Measurements from ENCODE around the gene ARSA. TPM values are rescaled to one million over a fixed set of nuclear protein-coding genes. Genes with fewer than 3 reads are reported as not detected.
"Not testable (repeated sequence)": the region's sequence is repeated elsewhere in the genome, so short reads cannot be mapped to it uniquely, and the experiment has no call there.

Gene ARSA
- total and polyA plus RNA-seq, 4 experiments from 2014 or later, result 7.8 to 86.8 (median 48.1) TPM

DNA sequence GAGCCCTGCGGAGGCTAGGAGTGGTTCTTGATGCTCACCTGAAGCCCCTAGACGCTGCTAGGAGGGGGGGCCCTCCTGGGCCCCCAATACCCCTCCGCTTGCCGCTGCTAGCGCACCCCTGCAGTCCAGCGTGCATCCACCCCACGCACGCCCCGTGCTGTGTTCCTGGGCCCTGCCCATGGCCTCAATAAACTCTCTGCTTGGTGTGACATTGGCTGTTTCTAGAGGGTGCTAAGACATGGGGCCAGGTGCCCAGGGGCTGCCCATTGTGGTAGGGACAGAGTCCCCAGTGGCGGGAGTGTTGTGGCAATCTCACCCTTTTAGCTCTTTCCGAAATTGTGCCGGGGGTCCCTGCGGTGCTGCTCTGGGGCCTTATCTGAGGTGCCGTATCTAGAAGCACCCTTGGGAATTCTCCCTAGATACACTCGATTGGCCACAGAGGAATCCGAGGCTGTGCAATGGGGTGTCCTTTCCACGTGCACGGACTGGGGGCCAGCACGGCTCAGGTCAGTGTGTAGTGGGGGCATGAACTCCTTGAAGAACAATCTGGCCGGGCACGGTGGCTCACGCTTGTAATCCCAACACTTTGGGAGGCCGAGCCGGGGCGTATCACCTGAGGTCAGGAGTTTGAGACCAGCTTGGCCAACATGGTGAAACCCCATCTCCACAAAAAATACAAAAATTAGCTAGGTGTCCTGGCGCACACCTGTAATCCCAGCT, 16.5 kb downstream of the ARSA start:
- H3K4me1 ChIP-seq (ENCODE audit: insufficient read depth, low read length), result no peaks in the 10 kb centered on the region
- ChIA-PET POLR2A (ENCODE audit: partially characterized antibody) (no interaction called here), CTCF (ENCODE audit: partially characterized antibody) (interaction anchor here (1.2 kb wide), 1 partner anchor 359 kb away, joined by 4 read pairs; no protein-coding TSS in a partner anchor)
- no peaks in the 10 kb centered on the region for H3K27me3 ChIP-seq (ENCODE audit: insufficient read depth, low read length)
- Mint-ChIP-seq H3K36me3 (no peaks in the 10 kb centered on the region), H3K4me3 (no peak overlapping the region), H3K9me3 (no peaks in the 10 kb centered on the region), H3K27ac (no peak overlapping the region), H3K27me3 (peaks cover 13 to 25% of the 10 kb centered on the region in 2 donors), H3K4me1 (peaks cover 0 to 4% (median 3%) of the 10 kb centered on the region in 4 donors)
- H3K9me3 ChIP-seq (ENCODE audit: control insufficient read depth in 1 of 2, low read length in 2 of 2), result no peaks in the 10 kb centered on the region
- H3K27ac ChIP-seq (ENCODE audit: low read depth, low read length), result no peak overlapping the region
- no peak overlapping the region for H3K4me3 ChIP-seq (ENCODE audit: low read length in 2 of 2)
- intact Hi-C loops (cut with micrococcal nuclease), result no loop called here
- DNase-seq, result no peak
- H3K36me3 ChIP-seq (ENCODE audit: insufficient read depth, low read length), result no peaks in the 10 kb centered on the region

DNA sequence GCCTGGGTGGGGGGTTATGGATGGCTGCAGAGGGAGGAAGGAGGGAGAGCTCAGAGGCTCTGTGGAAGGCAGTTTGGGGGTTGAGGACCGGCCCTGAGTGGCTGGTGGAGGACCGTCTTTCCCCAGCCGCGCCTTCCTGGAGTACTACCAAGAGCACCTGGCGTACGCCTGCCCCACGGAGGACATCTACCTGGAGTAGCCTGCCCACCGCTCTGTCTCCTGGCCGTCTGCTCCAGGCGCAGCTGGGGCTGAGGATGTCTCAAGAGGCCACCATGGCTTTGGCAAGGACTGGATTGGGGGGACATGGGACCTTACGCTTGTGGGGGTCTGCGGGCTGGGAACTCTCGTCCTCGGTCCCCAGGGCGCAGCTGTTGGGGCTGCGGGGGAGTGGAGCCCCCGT, 17.4 kb downstream of the ARSA start:
- peaks cover 15 to 30% of the 10 kb centered on the region in 2 donors for H3K27me3 Mint-ChIP-seq
- POLR2A ChIA-PET (ENCODE audit: partially characterized antibody), result no interaction called here
- H3K36me3 ChIP-seq (ENCODE audit: insufficient read depth, low read length), result no peaks in the 10 kb centered on the region
- no peak overlapping the region for H3K4me3 Mint-ChIP-seq
- H3K27ac Mint-ChIP-seq, result no peak overlapping the region
- DNase-seq, result no peak
- H3K9me3 Mint-ChIP-seq, result no peaks in the 10 kb centered on the region
- no peaks in the 10 kb centered on the region for H3K27me3 ChIP-seq (ENCODE audit: insufficient read depth, low read length)
- H3K4me1 Mint-ChIP-seq, result peaks cover 0 to 4% (median 3%) of the 10 kb centered on the region in 4 donors
- H3K9me3 ChIP-seq (ENCODE audit: control insufficient read depth in 1 of 2, low read length in 2 of 2), result no peaks in the 10 kb centered on the region
- intact Hi-C loops (cut with micrococcal nuclease), result no loop called here
- no peak overlapping the region for H3K4me3 ChIP-seq (ENCODE audit: low read length in 2 of 2)
- no peaks in the 10 kb centered on the region for H3K4me1 ChIP-seq (ENCODE audit: insufficient read depth, low read length)
- CTCF ChIA-PET (ENCODE audit: partially characterized antibody), result interaction anchor here (0.6 kb wide), 1 partner anchor 10 kb away, joined by 3 read pairs; no protein-coding TSS in a partner anchor
- no peak overlapping the region for H3K27ac ChIP-seq (ENCODE audit: low read depth, low read length)
- H3K36me3 Mint-ChIP-seq, result no peaks in the 10 kb centered on the region

DNA sequence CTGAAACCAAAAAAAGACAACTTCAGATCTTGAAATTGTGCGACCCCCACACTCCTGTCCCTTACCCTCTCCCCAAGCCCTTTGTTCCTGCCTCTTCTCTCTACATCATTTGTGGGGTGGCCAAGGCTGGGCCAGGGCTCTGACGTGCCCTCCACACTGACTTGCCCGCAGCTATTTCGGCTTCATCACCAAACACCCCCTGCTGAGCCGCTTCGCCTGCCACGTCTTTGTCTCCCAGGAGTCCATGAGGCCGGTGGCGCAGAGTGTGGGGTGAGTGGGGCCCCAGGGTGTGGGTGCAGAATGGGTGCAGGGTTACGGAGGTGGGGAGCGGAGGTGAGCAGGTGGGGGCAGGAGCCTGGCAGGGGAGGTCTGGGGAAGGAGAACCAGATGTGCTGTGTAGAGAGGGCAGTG, 17.9 kb downstream of the ARSA start:
- ChIA-PET POLR2A (ENCODE audit: partially characterized antibody) (no interaction called here), CTCF (ENCODE audit: partially characterized antibody) (interaction anchor here (0.6 kb wide), 1 partner anchor 10 kb away, joined by 3 read pairs; no protein-coding TSS in a partner anchor)
- H3K27me3 Mint-ChIP-seq, result peaks cover 16 to 30% of the 10 kb centered on the region in 2 donors
- no peak for DNase-seq
- H3K4me3 Mint-ChIP-seq, result no peak overlapping the region
- Histone ChIP-seq H3K36me3 (ENCODE audit: insufficient read depth, low read length) (no peaks in the 10 kb centered on the region), H3K27me3 (ENCODE audit: insufficient read depth, low read length) (no peaks in the 10 kb centered on the region), H3K4me1 (ENCODE audit: insufficient read depth, low read length) (no peaks in the 10 kb centered on the region), H3K27ac (ENCODE audit: low read depth, low read length) (no peak overlapping the region), H3K9me3 (ENCODE audit: control insufficient read depth in 1 of 2, low read length in 2 of 2) (no peaks in the 10 kb centered on the region), H3K4me3 (ENCODE audit: low read length in 2 of 2) (no peak overlapping the region)
- intact Hi-C loops (cut with micrococcal nuclease), result no loop called here
- H3K9me3 Mint-ChIP-seq, result no peaks in the 10 kb centered on the region
- H3K36me3 Mint-ChIP-seq, result no peaks in the 10 kb centered on the region
- no peak overlapping the region for H3K27ac Mint-ChIP-seq
- H3K4me1 Mint-ChIP-seq, result peaks cover 0 to 4% (median 3%) of the 10 kb centered on the region in 4 donors

DNA sequence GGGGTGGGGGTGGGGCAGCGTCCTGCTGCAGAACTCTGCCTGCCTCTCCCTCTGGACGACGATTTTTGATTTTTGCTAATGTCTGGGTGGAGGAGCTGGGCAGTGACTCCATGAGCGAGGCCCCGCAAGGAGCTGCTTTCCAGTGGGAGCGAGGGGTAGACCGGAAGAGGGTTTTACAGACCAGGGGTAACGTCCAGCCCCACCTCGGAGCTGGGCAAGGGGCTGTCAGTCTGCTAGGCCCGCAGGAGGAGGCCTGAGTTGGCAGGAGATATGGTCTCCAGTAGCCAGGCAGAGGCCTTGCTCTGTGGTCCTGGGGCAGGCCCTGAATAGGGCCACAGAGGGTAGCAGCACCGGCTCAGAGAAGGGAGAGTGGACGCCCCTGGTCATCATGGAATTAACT, 18.4 kb downstream of the ARSA start:
- H3K27me3 Mint-ChIP-seq, result peaks cover 17 to 30% of the 10 kb centered on the region in 2 donors
- no peaks in the 10 kb centered on the region for H3K9me3 Mint-ChIP-seq
- no peak overlapping the region for H3K27ac Mint-ChIP-seq
- no peaks in the 10 kb centered on the region for H3K36me3 Mint-ChIP-seq
- no peak overlapping the region for H3K4me3 Mint-ChIP-seq
- intact Hi-C loops (cut with micrococcal nuclease), result no loop called here
- H3K4me1 Mint-ChIP-seq, result peaks cover 0 to 4% (median 3%) of the 10 kb centered on the region in 4 donors
- Histone ChIP-seq H3K36me3 (ENCODE audit: insufficient read depth, low read length) (no peaks in the 10 kb centered on the region), H3K9me3 (ENCODE audit: control insufficient read depth in 1 of 2, low read length in 2 of 2) (no peaks in the 10 kb centered on the region), H3K27ac (ENCODE audit: low read depth, low read length) (no peak overlapping the region), H3K4me3 (ENCODE audit: low read length in 2 of 2) (no peak overlapping the region), H3K4me1 (ENCODE audit: insufficient read depth, low read length) (no peaks in the 10 kb centered on the region), H3K27me3 (ENCODE audit: insufficient read depth, low read length) (no peaks in the 10 kb centered on the region)
- no peak for DNase-seq
- POLR2A ChIA-PET (ENCODE audit: partially characterized antibody), result no interaction called here
- CTCF ChIA-PET (ENCODE audit: partially characterized antibody), result no interaction called here

DNA sequence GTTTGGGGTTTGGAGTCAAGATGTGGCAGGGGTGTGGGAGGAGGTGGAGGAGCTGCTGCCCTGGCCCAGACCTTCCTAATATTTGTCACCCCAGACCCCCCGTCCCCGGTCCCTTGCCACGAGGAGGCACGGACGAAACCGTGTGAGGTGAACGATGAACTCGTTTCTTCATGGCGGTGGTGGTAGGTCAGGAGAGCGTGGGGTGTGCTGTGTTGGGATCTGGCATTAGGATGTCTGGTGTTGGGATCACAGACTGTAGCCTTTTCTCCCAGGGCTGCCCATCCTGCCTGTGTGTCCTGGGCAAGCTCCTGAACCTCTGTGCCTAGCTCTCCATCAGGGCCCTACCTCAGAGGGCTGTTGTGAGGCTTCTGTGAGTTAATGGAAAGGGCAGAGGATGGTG, 19.0 kb downstream of the ARSA start:
- no peaks in the 10 kb centered on the region for H3K4me1 ChIP-seq (ENCODE audit: insufficient read depth, low read length)
- H3K4me1 Mint-ChIP-seq, result peaks cover 0 to 4% (median 3%) of the 10 kb centered on the region in 4 donors
- H3K36me3 Mint-ChIP-seq, result no peaks in the 10 kb centered on the region
- intact Hi-C loops (cut with micrococcal nuclease), result no loop called here
- H3K27me3 ChIP-seq (ENCODE audit: insufficient read depth, low read length), result no peaks in the 10 kb centered on the region
- ChIA-PET POLR2A (ENCODE audit: partially characterized antibody) (no interaction called here), CTCF (ENCODE audit: partially characterized antibody) (no interaction called here)
- H3K27me3 Mint-ChIP-seq, result peaks cover 16 to 30% of the 10 kb centered on the region in 2 donors
- H3K9me3 ChIP-seq (ENCODE audit: control insufficient read depth in 1 of 2, low read length in 2 of 2), result no peaks in the 10 kb centered on the region
- no peak for DNase-seq
- no peak overlapping the region for H3K27ac Mint-ChIP-seq
- no peak overlapping the region for H3K27ac ChIP-seq (ENCODE audit: low read depth, low read length)
- no peaks in the 10 kb centered on the region for H3K36me3 ChIP-seq (ENCODE audit: insufficient read depth, low read length)
- no peak overlapping the region for H3K4me3 ChIP-seq (ENCODE audit: low read length in 2 of 2)
- no peak overlapping the region for H3K4me3 Mint-ChIP-seq
- H3K9me3 Mint-ChIP-seq, result no peaks in the 10 kb centered on the region

DNA sequence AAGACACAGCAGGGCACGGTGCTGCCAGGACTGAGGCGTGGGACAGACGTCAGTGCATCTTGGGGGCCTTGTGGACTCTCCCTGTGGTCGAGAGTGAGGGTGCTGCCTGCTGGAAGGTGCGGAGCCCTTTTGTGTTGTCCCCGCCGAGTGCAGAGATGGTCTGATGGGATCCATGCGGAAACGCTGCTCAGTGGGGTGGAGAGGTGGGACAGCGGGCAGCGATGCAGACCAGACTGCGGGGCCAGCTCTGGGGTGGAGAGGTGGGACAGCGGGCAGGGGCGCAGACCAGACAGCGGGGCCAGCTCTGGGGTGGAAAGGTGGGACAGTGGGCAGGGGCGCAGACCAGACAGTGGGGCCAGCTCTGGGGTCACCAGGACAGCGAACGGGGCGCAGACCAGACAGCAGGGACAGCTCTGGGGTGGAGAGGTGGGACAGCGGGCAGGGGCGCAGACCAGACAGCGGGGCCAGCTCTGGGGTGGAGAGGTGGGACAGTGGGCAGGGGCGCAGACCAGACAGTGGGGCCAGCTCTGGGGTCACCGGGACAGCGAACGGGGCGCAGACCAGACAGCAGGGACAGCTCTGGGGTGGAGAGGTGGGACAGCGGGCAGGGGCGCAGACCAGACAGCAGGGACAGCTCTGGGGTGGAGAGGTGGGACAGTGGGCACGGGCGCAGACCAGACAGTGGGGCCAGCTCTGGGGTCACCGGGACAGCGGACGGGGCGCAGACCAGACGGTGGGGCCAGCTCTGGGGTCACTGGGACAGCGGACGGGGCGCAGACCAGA, 19.7 kb downstream of the ARSA start:
- H3K9me3 Mint-ChIP-seq; H3K4me1 ChIP-seq (ENCODE audit: insufficient read depth, low read length); H3K4me3 Mint-ChIP-seq; H3K27ac ChIP-seq (ENCODE audit: low read depth, low read length); H3K4me1 Mint-ChIP-seq; H3K4me3 ChIP-seq (ENCODE audit: low read length in 2 of 2); H3K27ac Mint-ChIP-seq; POLR2A ChIA-PET (ENCODE audit: partially characterized antibody); H3K27me3 ChIP-seq (ENCODE audit: insufficient read depth, low read length); CTCF ChIA-PET (ENCODE audit: partially characterized antibody); DNase-seq; H3K9me3 ChIP-seq (ENCODE audit: control insufficient read depth in 1 of 2, low read length in 2 of 2); H3K36me3 ChIP-seq (ENCODE audit: insufficient read depth, low read length); H3K36me3 Mint-ChIP-seq; intact Hi-C loops (cut with micrococcal nuclease): not testable (repeated sequence)
- peaks cover 13 to 29% of the 10 kb centered on the region in 2 donors for H3K27me3 Mint-ChIP-seq

DNA sequence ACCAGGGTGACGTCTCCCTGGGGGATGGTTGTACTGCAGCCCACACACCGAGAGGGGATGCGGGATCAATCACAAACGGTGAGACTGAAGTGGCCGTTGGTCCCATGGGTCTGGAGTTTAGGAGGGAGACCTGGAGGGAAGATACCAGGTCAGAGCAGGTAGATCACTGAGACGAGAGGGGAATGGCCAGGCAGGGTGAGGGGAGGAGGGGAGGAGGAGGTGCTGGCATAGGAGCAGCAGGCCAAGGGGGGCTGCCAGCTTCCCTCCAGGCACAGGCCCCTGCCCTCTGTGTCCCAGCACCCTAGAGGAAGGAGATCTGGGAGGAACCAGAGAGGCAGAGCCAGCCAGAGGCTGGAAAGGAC, 20.3 kb downstream of the ARSA start:
- Mint-ChIP-seq H3K27me3 (peaks cover 18 to 33% of the 10 kb centered on the region in 2 donors), H3K36me3 (no peaks in the 10 kb centered on the region), H3K4me3 (no peak overlapping the region), H3K4me1 (peaks cover 0 to 4% (median 3%) of the 10 kb centered on the region in 4 donors), H3K27ac (no peak overlapping the region), H3K9me3 (no peaks in the 10 kb centered on the region)
- DNase-seq, result no peak
- Histone ChIP-seq H3K4me1 (ENCODE audit: insufficient read depth, low read length) (no peaks in the 10 kb centered on the region), H3K4me3 (ENCODE audit: low read length in 2 of 2) (no peak overlapping the region), H3K36me3 (ENCODE audit: insufficient read depth, low read length) (no peaks in the 10 kb centered on the region), H3K9me3 (ENCODE audit: control insufficient read depth in 1 of 2, low read length in 2 of 2) (no peaks in the 10 kb centered on the region), H3K27ac (ENCODE audit: low read depth, low read length) (no peak overlapping the region), H3K27me3 (ENCODE audit: insufficient read depth, low read length) (peaks cover 1% of the 10 kb centered on the region)
- ChIA-PET POLR2A (ENCODE audit: partially characterized antibody) (no interaction called here), CTCF (ENCODE audit: partially characterized antibody) (interaction anchor here (0.9 kb wide), 1 partner anchor 12 kb away, joined by 3 read pairs; no protein-coding TSS in a partner anchor)
- intact Hi-C loops (cut with micrococcal nuclease), result no loop called here
